Stimulated activated CD4-positive, alpha-beta T cell treated with anti-CD3 and anti-CD28 coated beads, TNF-alpha, amount 100 ng/mL, for 48 hours (primary cell): ENCODE measurements around the gene SMAP1.
"Not testable (repeated sequence)": the region's sequence is repeated elsewhere in the genome, so short reads cannot be mapped to it uniquely, and the experiment has no call there.

ENCODE experiments used
- DNase-seq, 3 donors: peaks; one replicate each; pipeline ENCODE4 v3.0.0-alpha.2; 2020; ENCODE audit warnings: low read depth in 3 of 3

Gene SMAP1

GRCh38 chr6:70740746-70741145, 73.1 kb downstream of the SMAP1 start:
- DNase-seq: not testable (repeated sequence)

- DNase-seq: not testable (repeated sequence)
These were observed 74.8 kb downstream of the SMAP1 start for GRCh38 chr6:70742462-70742861.

- no peak for DNase-seq
These were observed 86.2 kb downstream of the SMAP1 start for GRCh38 chr6:70753870-70754380.

DNA sequence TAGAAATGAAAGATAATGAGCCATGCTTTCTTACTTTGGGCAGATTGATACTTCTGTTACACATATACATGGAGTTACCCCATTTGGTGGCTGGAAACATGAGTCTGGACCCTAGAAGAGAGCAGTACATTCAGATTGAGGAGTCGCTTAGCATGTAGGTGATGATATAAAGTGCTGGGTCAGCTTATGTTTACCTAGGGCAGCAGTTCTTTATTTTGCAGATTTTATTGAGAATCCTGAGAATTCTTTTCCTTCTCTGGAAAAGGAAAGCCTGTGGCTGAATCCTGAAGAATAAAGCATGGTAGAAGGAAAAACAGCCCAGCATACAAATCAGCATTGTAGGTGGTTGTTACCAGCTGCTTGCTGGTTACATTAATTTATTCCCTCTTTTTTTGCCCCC, 91.2 kb downstream of the SMAP1 start:
- DNase-seq: no peak

- DNase-seq: no peak
These were observed 96.2 kb downstream of the SMAP1 start for GRCh38 chr6:70763754-70764510.

DNA sequence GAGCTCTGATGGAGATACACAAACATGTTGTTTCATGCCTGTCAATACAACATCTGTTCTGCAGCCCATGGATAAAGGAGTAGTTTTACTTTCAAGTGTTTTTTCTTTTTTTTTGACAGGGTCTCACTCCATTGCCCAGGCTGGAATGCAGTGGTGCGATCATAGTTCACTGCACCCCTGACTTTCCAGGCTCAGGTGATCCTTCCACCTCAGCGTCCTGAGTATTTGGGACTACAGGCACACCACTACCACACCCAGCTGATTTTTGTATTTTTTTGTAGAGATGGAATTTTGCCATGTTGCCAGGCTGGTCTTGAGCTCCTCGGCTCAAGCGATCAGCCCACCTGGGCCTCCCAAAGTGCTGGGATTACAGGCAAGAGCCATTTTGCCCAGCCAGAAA, 97.0 kb downstream of the SMAP1 start:
- DNase-seq: no peak

DNA sequence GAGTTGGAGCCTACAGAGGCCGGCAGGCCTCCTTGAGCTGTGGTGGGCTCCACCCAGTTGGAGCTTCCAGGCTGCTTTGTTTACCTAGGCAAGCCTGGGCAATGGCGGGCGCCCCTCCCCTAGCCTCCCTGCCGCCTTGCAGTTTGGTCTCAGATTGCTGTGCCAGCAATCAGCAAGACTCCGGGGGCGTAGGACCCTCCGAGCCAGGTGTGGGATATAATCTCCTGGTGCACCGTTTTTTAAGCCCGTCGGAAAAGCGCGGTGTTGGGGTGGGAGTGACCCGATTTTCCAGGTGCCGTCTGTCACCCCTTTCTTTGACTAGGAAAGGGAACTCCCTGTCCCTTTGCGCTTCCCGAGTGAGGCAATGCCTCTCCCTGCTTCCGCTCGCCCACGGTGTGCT, 103.7 kb downstream of the SMAP1 start:
- DNase-seq: not testable (repeated sequence)

DNA sequence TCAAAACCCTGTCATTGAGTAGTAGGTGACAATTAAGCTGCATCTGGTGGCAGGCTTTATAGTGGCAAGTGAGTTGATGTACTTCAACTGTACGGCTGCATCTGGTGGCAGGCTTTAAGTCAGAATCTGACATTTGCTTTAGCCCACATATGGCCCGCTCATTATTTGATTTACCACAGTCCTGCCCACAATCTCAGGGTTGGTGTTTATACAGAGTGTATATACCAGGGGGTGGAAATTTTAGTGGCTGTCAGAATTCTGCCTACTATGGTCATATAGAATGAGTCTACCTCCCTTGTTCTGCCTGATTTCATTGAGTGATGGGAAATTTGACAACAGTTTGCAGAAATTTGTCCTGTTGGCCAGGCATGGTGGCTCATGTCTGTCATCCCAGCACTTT, 112.3 kb downstream of the SMAP1 start:
- no peak for DNase-seq

DNA sequence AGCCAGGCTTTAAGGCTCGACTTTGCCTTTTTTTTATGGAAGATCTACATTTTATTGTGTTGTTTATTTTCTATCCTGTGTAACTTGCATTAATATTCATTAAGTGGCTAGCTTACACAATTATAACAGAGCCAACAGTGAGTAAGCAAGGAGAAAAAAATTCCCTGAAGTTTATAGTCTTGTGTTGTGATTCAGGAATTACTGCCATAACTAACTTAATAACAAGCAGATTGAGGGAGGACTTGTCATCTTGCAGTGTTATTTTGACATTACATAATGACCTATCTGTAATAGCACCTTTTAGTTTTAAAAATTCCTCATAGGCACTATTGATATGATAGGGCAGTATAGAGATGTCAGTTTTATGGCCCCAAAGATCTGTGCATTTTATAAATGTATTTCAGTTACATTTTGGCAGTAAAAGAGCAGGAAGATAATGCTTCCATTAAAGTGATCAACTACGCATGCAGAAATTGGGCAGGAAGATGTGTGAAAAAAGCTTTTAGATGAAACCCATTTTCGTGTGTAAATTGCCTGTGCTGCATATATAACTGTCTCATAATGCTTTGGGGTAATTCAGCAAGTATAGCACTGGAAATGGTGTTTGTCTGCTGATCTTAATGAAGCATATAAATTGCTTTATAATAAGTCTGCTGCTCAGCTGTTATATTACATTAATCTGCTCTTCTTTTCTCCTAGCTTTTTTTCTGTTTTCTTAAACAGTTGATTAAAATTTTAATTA, 123.0 kb downstream of the SMAP1 start:
- DNase-seq: no peak

DNA sequence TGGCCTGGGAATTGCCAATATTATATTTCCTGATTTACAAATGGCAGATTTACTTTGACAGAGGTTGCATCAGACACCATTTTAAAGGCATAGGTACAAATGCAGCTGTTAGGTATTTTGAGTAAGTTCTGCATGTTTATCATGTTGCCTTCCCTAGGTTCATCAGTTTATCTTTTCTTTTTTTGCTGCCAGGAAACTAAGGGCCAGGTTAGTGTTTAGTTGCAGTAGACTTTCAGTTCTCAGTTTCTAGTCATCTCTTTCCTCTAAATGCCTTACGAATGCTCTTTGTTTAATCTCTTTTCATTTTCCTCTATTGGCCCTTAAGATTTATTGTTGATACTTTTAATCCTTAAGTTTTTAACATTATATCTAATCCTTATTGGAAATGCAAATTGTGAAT, 129.9 kb downstream of the SMAP1 start:
- DNase-seq: no peak

DNA sequence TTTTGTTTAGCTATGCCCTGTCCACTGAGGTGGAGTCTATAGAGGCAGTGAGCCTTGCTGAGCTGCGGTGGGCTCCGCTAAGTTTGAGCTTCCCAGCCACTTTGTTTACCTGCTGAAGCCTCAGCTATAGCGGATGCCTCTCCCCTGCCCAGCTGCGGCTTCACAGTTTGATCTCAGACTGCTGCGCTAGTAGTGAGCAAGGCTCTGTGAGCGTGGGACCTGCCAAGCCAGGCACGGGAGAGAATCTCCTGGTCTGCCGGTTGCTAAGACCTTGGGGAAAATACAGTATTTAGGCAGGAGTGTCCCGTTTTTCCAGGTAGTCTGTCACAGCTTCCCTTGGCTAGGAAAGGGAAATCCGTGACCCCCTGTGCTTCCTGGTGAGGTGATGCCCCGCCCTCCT, 138.4 kb downstream of the SMAP1 start:
- no peak for DNase-seq

- DNase-seq: no peak
These were observed 144.1 kb downstream of the SMAP1 start for GRCh38 chr6:70811788-70812187.

DNA sequence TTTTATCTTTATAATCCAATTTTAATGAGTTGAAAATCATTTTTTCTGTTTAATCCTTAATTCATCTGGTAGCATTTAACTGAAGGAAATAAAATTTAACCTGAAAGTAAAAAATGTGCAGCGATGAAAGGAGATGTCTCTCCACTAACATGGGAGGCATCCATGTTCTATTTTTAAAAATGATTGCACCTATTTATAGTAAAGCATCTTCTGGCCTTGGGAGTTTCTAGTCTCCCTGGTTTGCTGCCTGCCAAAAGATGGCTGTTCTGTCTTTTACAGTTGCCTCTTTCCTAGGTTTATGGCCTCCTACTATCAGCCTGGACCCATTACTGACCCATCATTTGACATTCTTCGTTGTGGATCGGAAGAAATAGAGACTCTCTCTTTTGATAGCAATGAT, 146.2 kb downstream of the SMAP1 start:
- no peak for DNase-seq

GRCh38 chr6:70819646-70820045, 152.0 kb downstream of the SMAP1 start:
- DNase-seq: no peak

- DNase-seq: no peak
These were observed 153.1 kb downstream of the SMAP1 start for GRCh38 chr6:70820778-70821177.

DNA sequence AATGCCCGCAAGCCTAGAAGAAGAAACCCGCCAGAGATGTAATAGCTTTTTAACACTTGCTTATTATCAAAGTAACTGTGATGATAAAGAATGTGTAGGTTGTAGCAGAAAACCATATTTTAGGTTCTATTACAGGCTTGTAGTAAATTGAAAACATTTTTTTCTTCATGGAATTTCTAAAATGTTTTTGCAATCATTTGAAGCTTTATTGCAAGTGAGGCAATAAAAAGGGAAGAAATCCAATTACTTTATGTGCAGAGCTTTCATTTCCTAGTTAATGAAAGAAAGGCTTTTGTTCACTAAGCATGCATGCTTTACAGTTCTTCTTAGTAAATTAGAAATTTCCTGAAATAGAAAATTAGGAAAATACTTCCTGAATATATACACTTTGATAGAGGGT, 154.1 kb downstream of the SMAP1 start:
- DNase-seq: no peak

GRCh38 chr6:70823651-70824050, 156.0 kb downstream of the SMAP1 start:
- DNase-seq: no peak

DNA sequence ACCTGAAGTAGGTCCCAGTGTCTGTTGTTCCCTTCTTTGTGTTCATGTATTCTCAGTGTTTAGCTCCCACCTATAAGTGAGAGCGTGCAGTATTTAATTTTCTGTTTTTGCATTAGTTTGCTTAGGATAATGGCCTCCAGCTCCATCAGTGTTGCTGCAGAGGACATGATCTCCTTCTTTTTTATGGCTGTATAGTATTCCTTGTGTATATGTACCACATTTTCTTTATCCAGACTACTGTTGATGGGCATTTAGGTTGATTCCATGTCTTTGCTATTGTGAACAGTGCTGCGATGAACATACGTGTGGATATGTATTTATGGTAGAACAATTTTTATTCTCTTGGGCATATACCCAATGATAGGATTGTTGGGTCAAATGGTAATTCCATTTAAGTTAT, 163.7 kb downstream of the SMAP1 start:
- DNase-seq: no peak

GRCh38 chr6:70834520-70834919, 166.8 kb downstream of the SMAP1 start:
- no peak for DNase-seq

- no peak for DNase-seq
These were observed 171.2 kb downstream of the SMAP1 start for GRCh38 chr6:70838907-70839285.

- DNase-seq: no peak
These were observed 171.9 kb downstream of the SMAP1 start for GRCh38 chr6:70839286-70840266.

GRCh38 chr6:70841112-70841511, 173.4 kb downstream of the SMAP1 start:
- DNase-seq: no peak
